Endothelial cell of umbilical vein (primary cell): ENCODE measurements around the gene CHURC1.

ENCODE experiments used
- CTCF ChIP-seq, 2 donors: IDR thresholded peaks; 1 replicate in 1 of 2; 2 replicates in 1 of 2; pipeline ENCODE4 v1.5.1; 2011; ENCODE audit warnings: low read length in 2 of 2, mild to moderate bottlenecking in 2 of 2, moderate library complexity in 2 of 2, control low read depth in 1 of 2, inconsistent platforms in 1 of 2, low read depth in 1 of 2; ENCODE audit not compliant: insufficient read depth in 1 of 2; ENCODE audit errors: extremely low read depth in 1 of 2
- EZH2 ChIP-seq: IDR thresholded peaks from 2 replicates; pipeline ENCODE4 v1.6.1; 2012; ENCODE audit warnings: borderline replicate concordance, low read depth, mild to moderate bottlenecking, moderate library complexity, low read length, inconsistent platforms; ENCODE audit not compliant: severe bottlenecking
- JUN ChIP-seq: IDR thresholded peaks from 2 replicates; pipeline ENCODE4 v1.6.1; 2011; ENCODE audit warnings: borderline replicate concordance, low read depth; ENCODE audit not compliant: insufficient read length, insufficient read depth
- POLR2A ChIP-seq: IDR thresholded peaks from 2 replicates; pipeline ENCODE4 v1.6.1; 2012; ENCODE audit warnings: low read depth, mild to moderate bottlenecking, control low read depth, low read length

- TF ChIP-seq CTCF (IDR thresholded peaks at IDR 0.05; ENCODE audit: extremely low read depth in 1 of 2, insufficient read depth in 1 of 2, low read depth in 1 of 2, low read length in 2 of 2): no peak
- no peak for TF ChIP-seq POLR2A
- TF ChIP-seq JUN: no peak
- TF ChIP-seq EZH2: no peak
Measured at GRCh38 chr14:64880221-64881121, 33.8 kb upstream of the CHURC1 start.
